ENCODE results near the gene FAM117B. TPM values are rescaled to one million over a fixed set of nuclear protein-coding genes. Genes with fewer than 3 reads are reported as not detected.

FAM117B gene
- total and polyA plus RNA-seq, 8 donors = 2.5 to 12.4 (median 5.4) TPM

GRCh38 chr2:202773301-202773973 is 138.7 kb downstream of the FAM117B start:
- no peak for ATAC-seq
- no peak overlapping the region for H3K27ac ChIP-seq
- H3K4me1 ChIP-seq = peaks cover 0 to 10% (median 3%) of the 10 kb centered on the region in 3 donors
- TF ChIP-seq CTCF (IDR thresholded peaks at IDR 0.05) = no peak
- no peaks in the 10 kb centered on the region for H3K9me3 ChIP-seq
- intact Hi-C loops (cut with DNase I) = no loop called here
- H3K27me3 ChIP-seq = no peaks in the 10 kb centered on the region
- H3K36me3 ChIP-seq = no peaks in the 10 kb centered on the region
- DNase-seq = no peak
- FAIRE-seq = no peak
- WGBS, 2 donors = 89 to 90% methylated on average over 6 of the region's 6 CpGs
- H3K4me3 ChIP-seq = no peak overlapping the region

- intact Hi-C loops (cut with DNase I) = no loop called here
- Histone ChIP-seq H3K9me3 (no peaks in the 10 kb centered on the region), H3K4me3 (no peak overlapping the region), H3K27ac (no peak overlapping the region), H3K4me1 (peaks cover 2 to 16% (median 6%) of the 10 kb centered on the region in 3 donors), H3K27me3 (no peaks in the 10 kb centered on the region), H3K36me3 (no peaks in the 10 kb centered on the region)
- no peak for TF ChIP-seq CTCF (IDR thresholded peaks at IDR 0.05)
- WGBS, 2 donors = 90 to 95% methylated on average over 37 of the region's 37 CpGs
- DNase-seq (no peak), ATAC-seq (no peak), FAIRE-seq (no peak)
Measured at GRCh38 chr2:202774104-202774503, 139.3 kb downstream of the FAM117B start.

GRCh38 chr2:202778217-202778616 is 143.4 kb downstream of the FAM117B start:
- WGBS, 2 donors = 36 to 45% methylated on average over 2 of the region's 2 CpGs
- Histone ChIP-seq H3K27me3 (no peaks in the 10 kb centered on the region), H3K4me3 (no peak overlapping the region), H3K4me1 (peaks cover 6 to 16% (median 6%) of the 10 kb centered on the region in 3 donors), H3K9me3 (no peaks in the 10 kb centered on the region), H3K36me3 (no peaks in the 10 kb centered on the region), H3K27ac (no peak overlapping the region)
- intact Hi-C loops (cut with DNase I) = no loop called here
- ATAC-seq = no peak
- TF ChIP-seq CTCF (IDR thresholded peaks at IDR 0.05) = no peak
- DNase-seq = no peak
- no peak for FAIRE-seq

GRCh38 chr2:202780514-202781021 is 145.8 kb downstream of the FAM117B start:
- no peak for FAIRE-seq
- DNase-seq = no peak
- Histone ChIP-seq H3K36me3 (no peaks in the 10 kb centered on the region), H3K4me1 (peaks cover 6 to 16% (median 6%) of the 10 kb centered on the region in 3 donors), H3K27me3 (no peaks in the 10 kb centered on the region), H3K9me3 (no peaks in the 10 kb centered on the region), H3K27ac (no peak overlapping the region), H3K4me3 (no peak overlapping the region)
- TF ChIP-seq CTCF (IDR thresholded peaks at IDR 0.05) = no peak
- intact Hi-C loops (cut with DNase I) = no loop called here
- no peak for ATAC-seq

GRCh38 chr2:202782940-202783558 is 148.3 kb downstream of the FAM117B start:
- Histone ChIP-seq H3K9me3 (no peaks in the 10 kb centered on the region), H3K4me1 (peaks cover 6 to 16% (median 6%) of the 10 kb centered on the region in 3 donors), H3K27ac (peak overlapping the region in 2 of 4 donors; percentile 44 to 77), H3K27me3 (no peaks in the 10 kb centered on the region), H3K4me3 (no peak overlapping the region), H3K36me3 (no peaks in the 10 kb centered on the region)
- DNase-seq (no peak), FAIRE-seq (no peak), ATAC-seq (peak; percentile 41 to 79 (median 62))
- WGBS, 2 donors = 25 to 37% methylated on average over 3 of the region's 3 CpGs
- intact Hi-C loops (cut with DNase I) = no loop called here
- no peak for TF ChIP-seq CTCF (IDR thresholded peaks at IDR 0.05)
